ENCODE measurements around the gene RAC2. TPM values are rescaled to one million over a fixed set of nuclear protein-coding genes. Genes with fewer than 3 reads are reported as not detected.

RAC2 gene
- total and polyA plus RNA-seq, 9 of the 15 experiments (the other 6 are each of a cell fraction or from before 2014, with no cell fraction given): 22.7 to 103 (median 43.3) TPM

DNA sequence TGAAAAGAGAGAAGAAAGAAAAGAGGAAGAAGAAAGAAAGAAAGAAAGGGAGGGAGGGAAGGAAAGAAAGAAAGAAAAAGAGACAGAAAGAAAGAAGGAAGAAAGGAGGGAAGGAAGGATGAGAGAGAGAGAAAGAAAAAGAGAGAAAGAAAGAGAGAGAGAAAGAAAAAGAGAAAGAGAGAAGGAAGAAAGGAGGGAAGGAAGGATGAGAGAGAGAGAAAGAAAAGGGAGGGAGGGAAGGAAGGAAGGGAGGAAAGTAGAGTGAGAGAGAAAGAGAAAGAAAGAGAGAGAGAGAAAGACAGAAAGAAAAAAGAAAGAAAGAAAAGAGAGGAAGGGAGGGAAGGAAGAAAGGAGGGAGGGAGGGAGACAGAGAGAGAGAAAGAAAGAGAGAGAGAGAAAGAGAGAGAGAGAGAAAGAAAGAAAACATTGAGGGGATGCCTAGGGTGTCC lies 11.5 kb upstream of the RAC2 start:
- Histone ChIP-seq H3K4me1 (replicated peaks in 1 of 2; ENCODE audit: control insufficient read depth in 2 of 2, insufficient read depth in 2 of 2, low read length in 2 of 2) (peaks cover 4 to 15% of the 10 kb centered on the region in 2 experiments; a peak in 4 of 5 replicates), H3K9me3 (replicated peaks; ENCODE audit: control insufficient read depth, insufficient read depth, low read depth, low read length) (no peaks in the 10 kb centered on the region), H3K27me3 (ENCODE audit: control insufficient read depth in 2 of 2, insufficient read depth in 2 of 2, low read length in 2 of 2) (no peaks in the 10 kb centered on the region), H3K9me1 (ENCODE audit: control insufficient read depth, insufficient read depth, low read length) (no peaks in the 10 kb centered on the region), H2AFZ (ENCODE audit: low read depth, low read length) (no peak overlapping the region), H3K4me2 (ENCODE audit: insufficient read depth, low read length) (no peak overlapping the region), H3K27ac (ENCODE audit: extremely low read depth, low read depth, low read length) (no peak overlapping the region), H3K36me3 (ENCODE audit: control insufficient read depth, insufficient read depth, low read length) (no peaks in the 10 kb centered on the region), H3K4me3 (no peak overlapping the region), H3K79me2 (ENCODE audit: control insufficient read depth, insufficient read depth, low read length) (no peaks in the 10 kb centered on the region), H4K20me1 (replicated peaks; ENCODE audit: control insufficient read depth, insufficient read depth, low read length) (no peaks in the 10 kb centered on the region), H3K9ac (ENCODE audit: insufficient read depth in 1 of 2, low read depth in 2 of 2, low read length in 2 of 2) (no peak overlapping the region)
- no TSS peak for BruUV-seq (replicated peaks)
- no peak for FAIRE-seq
- ATAC-seq: no peak
- intact Hi-C loops (cut with micrococcal nuclease) (no loop called here), in situ Hi-C loops (cut with MboI) (no loop called here)
- DNase-seq (ENCODE audit: extremely low read depth in 1 of 4, low spot score in 3 of 4): no peak
- ChIA-PET CTCF (ENCODE audit: low intra/inter-chr PET ratio) (no interaction called here), POLR2A (interaction anchor here (0.6 kb wide), 1 partner anchor 54 kb away, joined by 4 read pairs; no protein-coding TSS in a partner anchor)
- TF ChIP-seq LARP7 (IDR thresholded peaks at IDR 0.05): 0 out of 2 replicates have a peak, but pooled peaks have one; percentile 30
- peak; percentile 77; the same call in 1 of the 2 replicates for TF ChIP-seq ZBTB26 (CRISPR knock-in tag; IDR thresholded peaks at IDR 0.05)
- no peak for TF ChIP-seq MAFF (IDR thresholded peaks at IDR 0.05; ENCODE audit: low read length)
- TF ChIP-seq THRAP3 (IDR thresholded peaks at IDR 0.05; ENCODE audit: borderline replicate concordance): 0 out of 2 replicates have a peak, but pooled peaks have one; percentile 48
- no peak for TF ChIP-seq ESRRB (CRISPR knock-in tag; IDR thresholded peaks at IDR 0.05; ENCODE audit: borderline replicate concordance)
- peak; percentile 53; the same call in 1 of the 2 replicates for TF ChIP-seq NKRF (IDR thresholded peaks at IDR 0.05; ENCODE audit: borderline replicate concordance)
- 0 out of 2 replicates have a peak, but pooled peaks have one; percentile 43 for TF ChIP-seq YBX1 (IDR thresholded peaks at IDR 0.05)
- TF ChIP-seq ARNT (IDR thresholded peaks at IDR 0.05): peak in 1 of 2 experiments; percentile 49; a peak in 1 of 4 replicates
- no peak for TF ChIP-seq ZNF3 (CRISPR knock-in tag; IDR thresholded peaks at IDR 0.05)
- no peak for TF ChIP-seq MCM3 (IDR thresholded peaks at IDR 0.05)
- TF ChIP-seq CBX1 (IDR thresholded peaks at IDR 0.05; ENCODE audit: low read depth): no peak
- TF ChIP-seq TCF7L2 (IDR thresholded peaks at IDR 0.05; ENCODE audit: low read depth, low read length): no peak
- TF ChIP-seq DPF2 (IDR thresholded peaks at IDR 0.05): 0 out of 2 replicates have a peak, but pooled peaks have one; percentile 12
- peak; percentile 50; the same call in 1 of the 2 replicates for TF ChIP-seq OTX1 (CRISPR knock-in tag; IDR thresholded peaks at IDR 0.05)
- TF ChIP-seq XRCC4 (IDR thresholded peaks at IDR 0.05; ENCODE audit: extremely low read depth, insufficient read depth, insufficient read length): no peak
- no peak for TF ChIP-seq ZNF263 (CRISPR knock-in tag; IDR thresholded peaks at IDR 0.05; ENCODE audit: borderline replicate concordance)
- TF ChIP-seq PHB2 (IDR thresholded peaks at IDR 0.05; ENCODE audit: low read depth): 0 out of 2 replicates have a peak, but pooled peaks have one; percentile 34
- peak; percentile 68; the same call in 1 of the 2 replicates for TF ChIP-seq ELF4 (CRISPR knock-in tag; IDR thresholded peaks at IDR 0.05)
- peak; percentile 59 to 61; a peak in 1 of 4 replicates for TF ChIP-seq MLLT1 (IDR thresholded peaks at IDR 0.05)
- TF ChIP-seq ARID2 (IDR thresholded peaks at IDR 0.05): 0 out of 2 replicates have a peak, but pooled peaks have one; percentile 37
- peak; percentile 88 for TF ChIP-seq MTA1 (IDR thresholded peaks at IDR 0.05; ENCODE audit: borderline replicate concordance)

Measured in K562 (cell line).